GM20000 (cell line): ENCODE results near the gene CHSY1.
A peak's percentile ranks its signal among the peaks of the same experiment; 100 is the strongest.

ENCODE experiments used
- DNase-seq: peaks from one replicate; pipeline ENCODE4 v3.0.0; 2012; ENCODE audit warnings: low spot score
- TF ChIP-seq, protein P1 (sequence below): IDR thresholded peaks from 2 replicates; pipeline ENCODE4 v1.5.1; 2012; ENCODE audit warnings: mild to moderate bottlenecking, control low read depth; ENCODE audit errors: extremely low read depth, missing control alignments

CHSY1 gene

DNA sequence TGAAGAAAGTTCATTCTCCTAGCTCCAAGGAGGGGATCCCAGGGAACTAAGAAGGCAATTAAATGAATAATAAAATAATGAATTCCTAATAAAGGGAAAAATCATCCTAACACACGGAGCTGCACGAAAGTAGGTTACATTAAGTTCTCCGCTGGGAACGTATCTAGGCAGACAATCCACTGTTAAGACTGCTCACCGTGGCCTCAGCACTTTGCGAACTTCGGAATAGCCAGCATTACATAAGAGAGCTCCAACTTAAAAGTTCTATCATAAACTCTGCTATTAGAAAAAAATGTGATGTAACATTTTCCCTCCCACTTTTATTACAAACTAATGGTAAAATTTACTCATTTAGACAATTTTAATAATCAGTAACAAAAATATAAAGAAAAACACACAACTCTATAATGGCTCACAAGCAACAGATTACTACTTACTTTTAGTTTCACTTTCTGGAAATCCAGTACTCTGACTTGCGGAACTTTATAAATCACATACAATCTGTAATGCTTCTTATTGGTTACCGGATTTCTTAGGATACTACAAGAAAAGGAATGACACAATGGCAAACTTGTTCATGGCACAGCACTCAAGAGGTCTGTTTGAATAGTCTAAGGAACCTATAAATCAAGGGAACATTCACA, 34.7 kb upstream of the CHSY1 start:
- no peak for DNase-seq
- TF ChIP-seq, protein P1, sequence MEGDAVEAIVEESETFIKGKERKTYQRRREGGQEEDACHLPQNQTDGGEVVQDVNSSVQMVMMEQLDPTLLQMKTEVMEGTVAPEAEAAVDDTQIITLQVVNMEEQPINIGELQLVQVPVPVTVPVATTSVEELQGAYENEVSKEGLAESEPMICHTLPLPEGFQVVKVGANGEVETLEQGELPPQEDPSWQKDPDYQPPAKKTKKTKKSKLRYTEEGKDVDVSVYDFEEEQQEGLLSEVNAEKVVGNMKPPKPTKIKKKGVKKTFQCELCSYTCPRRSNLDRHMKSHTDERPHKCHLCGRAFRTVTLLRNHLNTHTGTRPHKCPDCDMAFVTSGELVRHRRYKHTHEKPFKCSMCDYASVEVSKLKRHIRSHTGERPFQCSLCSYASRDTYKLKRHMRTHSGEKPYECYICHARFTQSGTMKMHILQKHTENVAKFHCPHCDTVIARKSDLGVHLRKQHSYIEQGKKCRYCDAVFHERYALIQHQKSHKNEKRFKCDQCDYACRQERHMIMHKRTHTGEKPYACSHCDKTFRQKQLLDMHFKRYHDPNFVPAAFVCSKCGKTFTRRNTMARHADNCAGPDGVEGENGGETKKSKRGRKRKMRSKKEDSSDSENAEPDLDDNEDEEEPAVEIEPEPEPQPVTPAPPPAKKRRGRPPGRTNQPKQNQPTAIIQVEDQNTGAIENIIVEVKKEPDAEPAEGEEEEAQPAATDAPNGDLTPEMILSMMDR: no peak

DNA sequence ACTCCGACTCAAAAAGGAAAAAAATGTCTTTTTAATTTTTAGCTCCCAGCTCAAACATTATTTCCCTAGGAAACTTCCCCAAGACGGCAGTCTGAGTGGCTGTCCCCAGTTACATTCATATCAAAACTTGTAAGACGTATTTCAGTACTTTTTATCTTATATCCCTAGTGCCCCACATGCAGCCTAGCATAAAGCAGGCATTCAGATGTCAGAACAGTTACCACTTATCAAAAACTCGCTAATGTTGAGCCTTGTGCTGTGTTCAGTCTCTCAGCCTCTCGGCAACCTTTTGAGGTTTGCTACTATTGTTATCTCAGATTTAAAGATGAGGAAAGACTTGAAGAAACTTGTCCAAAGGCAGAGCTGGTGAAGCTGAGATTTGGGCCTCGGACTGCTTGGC, 32.1 kb upstream of the CHSY1 start:
- no peak for DNase-seq
- TF ChIP-seq, protein P1: no peak

DNA sequence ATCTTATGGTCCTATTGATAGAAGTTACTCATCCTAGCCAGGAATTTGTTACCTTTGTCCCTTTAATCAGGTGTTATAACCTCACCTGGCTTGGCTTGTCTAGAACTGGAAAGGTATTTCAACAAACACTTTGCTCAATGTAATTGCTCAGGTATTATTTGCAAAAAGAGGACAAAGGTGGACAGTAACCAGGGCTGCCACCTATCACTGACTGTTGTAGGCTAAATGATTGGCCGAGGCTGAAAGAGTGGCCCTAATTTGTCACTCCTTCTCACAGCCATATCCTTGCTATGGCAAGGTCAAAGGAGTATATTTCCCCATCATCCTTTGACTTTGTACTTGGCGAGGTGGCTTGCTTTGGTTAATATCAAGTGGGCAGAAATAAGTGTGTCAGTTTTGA, 28.2 kb upstream of the CHSY1 start:
- no peak for DNase-seq
- TF ChIP-seq, protein P1: no peak

DNA sequence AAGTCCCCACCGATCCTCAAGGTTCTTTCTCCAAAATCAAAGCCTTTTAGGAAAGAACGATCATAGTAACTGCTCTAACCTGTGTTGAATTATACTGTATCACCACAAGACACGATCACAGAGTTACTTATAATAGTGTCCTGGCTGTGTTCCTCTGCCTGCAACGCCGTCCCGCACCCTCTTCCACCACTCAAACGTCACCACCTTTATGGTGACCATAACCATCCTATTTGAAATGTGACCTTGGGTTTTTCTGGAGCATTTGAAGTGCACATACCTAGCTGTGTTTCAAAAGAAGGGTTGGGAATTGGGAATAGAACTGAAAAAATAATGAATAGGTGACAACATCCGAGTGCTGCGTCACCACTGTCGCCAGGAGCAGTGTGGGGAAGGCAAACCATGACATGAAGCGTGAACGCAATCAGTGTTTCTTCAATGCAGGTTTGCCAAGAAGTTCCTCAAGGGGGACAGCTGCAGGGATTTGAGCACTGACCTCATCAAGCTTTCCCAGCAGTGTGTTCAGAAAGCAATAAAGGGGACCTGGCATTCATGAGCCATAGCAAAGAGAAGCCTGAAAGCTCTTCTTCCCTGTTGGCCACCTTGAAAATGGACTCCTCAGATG, 26.2 kb upstream of the CHSY1 start:
- TF ChIP-seq, protein P1: no peak
- DNase-seq: no peak

DNA sequence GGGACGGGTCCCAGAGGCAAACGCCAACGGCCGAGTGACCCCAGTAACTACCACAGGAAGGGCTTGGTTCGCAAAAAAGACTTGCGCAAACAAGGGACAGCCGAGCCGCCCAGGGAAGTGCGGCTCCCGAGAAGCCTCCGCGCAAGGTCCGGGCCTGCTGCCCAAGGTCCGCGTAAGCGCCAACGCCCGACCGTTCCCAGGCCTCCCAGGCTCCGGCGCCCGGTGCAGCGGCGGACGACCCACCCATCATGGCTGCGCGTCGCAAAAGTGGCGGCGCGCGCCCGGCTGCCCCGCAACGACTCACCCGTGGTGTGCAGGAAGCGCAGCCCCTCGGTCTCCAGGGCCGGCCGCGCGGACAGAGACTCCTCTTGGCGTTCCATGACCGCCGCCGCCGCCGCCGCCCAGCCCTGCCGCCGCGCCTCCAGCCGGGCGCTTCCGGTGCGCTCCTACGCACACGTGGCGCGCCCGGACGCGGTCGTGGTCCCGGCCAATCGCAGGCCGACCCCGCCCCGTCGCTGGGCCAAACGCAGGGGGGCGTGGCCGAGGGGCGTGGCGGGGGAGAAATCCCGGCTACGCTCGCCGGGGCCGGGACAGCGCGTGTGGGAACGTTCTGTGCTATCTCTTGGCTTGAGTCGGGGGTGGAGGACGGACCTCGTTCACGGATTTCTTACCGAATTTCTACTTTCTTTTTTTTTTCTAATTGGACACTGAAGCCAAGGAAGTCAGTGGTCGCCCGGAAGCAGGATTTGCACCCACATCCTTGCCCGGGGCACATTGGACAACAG, 25.4 kb upstream of the CHSY1 start, which contains the start of gene SELENOS:
TSS of gene SELENOS (minus strand) at position 448 of the 785 bp plus-strand sequence. CDS start at position 380, 68 bp downstream.
- TF ChIP-seq, protein P1: no peak
- DNase-seq: peak; percentile 93

DNA sequence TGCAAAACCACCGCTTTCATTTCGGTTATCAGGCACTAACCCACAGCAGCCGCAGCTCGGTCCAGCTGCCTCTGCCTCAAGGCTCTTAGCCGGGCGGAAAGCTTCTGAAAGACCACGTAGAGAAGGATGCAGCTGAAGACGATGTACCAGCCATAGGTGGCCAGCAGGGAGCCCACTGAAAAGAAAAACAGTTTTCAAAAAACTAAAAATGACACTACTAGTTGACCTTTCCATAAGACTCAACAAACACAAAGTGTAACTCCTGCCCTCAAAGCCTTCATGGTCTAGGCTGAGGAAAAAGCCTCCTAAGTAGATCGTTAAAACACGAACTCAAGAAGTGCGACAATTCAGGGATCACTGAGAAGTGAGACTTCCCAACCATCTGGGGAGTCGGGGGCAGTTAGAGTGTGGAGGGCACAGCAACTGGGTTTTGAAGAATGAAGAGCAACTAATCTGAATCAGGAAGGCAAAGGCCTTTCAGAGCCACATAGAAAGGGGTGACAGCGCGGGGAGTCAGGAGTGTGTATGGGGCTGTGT, 24.7 kb upstream of the CHSY1 start:
- DNase-seq: peak; percentile 58
- TF ChIP-seq, protein P1: no peak

DNA sequence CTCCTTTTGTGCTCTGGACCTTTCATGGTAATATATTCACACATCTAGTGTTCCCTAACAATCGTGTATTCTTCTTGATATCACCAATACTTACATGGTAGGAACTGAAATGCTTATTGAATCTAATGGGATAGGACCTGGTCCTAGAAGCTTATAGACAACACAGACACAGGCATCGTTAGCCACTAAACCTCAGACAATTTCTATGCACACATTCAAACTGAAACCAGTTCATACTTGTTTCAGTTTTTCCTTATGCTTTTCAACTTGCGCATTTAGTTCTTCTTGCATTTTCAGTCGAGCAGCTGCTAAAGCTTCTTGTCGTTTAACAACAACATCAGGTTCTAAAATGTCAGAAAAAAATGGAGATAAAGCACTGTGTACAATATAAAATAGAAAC, 23.2 kb upstream of the CHSY1 start:
- TF ChIP-seq, protein P1: no peak
- peak; percentile 61 for DNase-seq
